Hepatocyte (in vitro differentiated cells): ENCODE results near the gene FOXB1. TPM values are rescaled to one million over a fixed set of nuclear protein-coding genes. Genes with fewer than 3 reads are reported as not detected.

Experiments used
- DNase-seq: peaks from one replicate; pipeline ENCODE4 v3.0.0-alpha.2; 2016; ENCODE audit warnings: low spot score
- H2AFZ ChIP-seq: fragments of 200-600 bp; sonication (generic); 2 replicates; pipeline ENCODE4 v1.6.0; 2016; ENCODE audit warnings: antibody characterized with exemption, mild to moderate bottlenecking
- H3K27ac ChIP-seq: fragments of 200-600 bp; sonication (generic); 2 replicates; pipeline ENCODE4 v1.5.1; 2016; ENCODE audit warnings: mild to moderate bottlenecking
- H3K27me3 ChIP-seq: fragments of 200-600 bp; sonication (generic); 2 replicates; pipeline ENCODE4 v1.6.1; 2016
- H3K36me3 ChIP-seq: fragments of 200-600 bp; sonication (generic); replicated peaks from 2 replicates; pipeline ENCODE4 v1.5.1; 2016; ENCODE audit warnings: low read depth; ENCODE audit not compliant: insufficient read depth
- H3K4me1 ChIP-seq: fragments of 200-600 bp; sonication (generic); 2 replicates; pipeline ENCODE4 v1.5.1; 2016; ENCODE audit warnings: mild to moderate bottlenecking, moderate library complexity; ENCODE audit not compliant: insufficient read depth
- H3K4me2 ChIP-seq: fragments of 200-600 bp; sonication (generic); 2 replicates; pipeline ENCODE4 v1.6.0; 2016
- H3K4me3 ChIP-seq: fragments of 200-600 bp; sonication (generic); 2 replicates; pipeline ENCODE4 v1.5.1; 2016; ENCODE audit warnings: mild to moderate bottlenecking
- H3K79me2 ChIP-seq: fragments of 200-600 bp; sonication (generic); 2 replicates; pipeline ENCODE4 v1.6.0; 2017; ENCODE audit warnings: mild to moderate bottlenecking
- H3K9me2 ChIP-seq: fragments of 200-600 bp; sonication (generic); replicated peaks from 2 replicates; pipeline ENCODE4 v1.6.0; 2017; ENCODE audit warnings: mild to moderate bottlenecking; ENCODE audit not compliant: insufficient read depth
- H3K9me3 ChIP-seq: fragments of 200-600 bp; sonication (generic); 2 replicates; pipeline ENCODE4 v1.5.1; 2016; ENCODE audit warnings: low read depth, mild to moderate bottlenecking
- H4K20me1 ChIP-seq: fragments of 200-600 bp; sonication (generic); 2 replicates; pipeline ENCODE4 v1.6.0; 2016; ENCODE audit warnings: mild to moderate bottlenecking; ENCODE audit not compliant: insufficient read depth, poor library complexity, severe bottlenecking
- CTCF ChIP-seq: fragments of 200-600 bp; sonication (generic); IDR thresholded peaks from 2 replicates; pipeline ENCODE4 v1.5.1; 2016; ENCODE audit warnings: antibody characterized with exemption, mild to moderate bottlenecking; ENCODE audit not compliant: poor library complexity
- EZH2 ChIP-seq: fragments of 200-600 bp; sonication (generic); IDR thresholded peaks from 2 replicates; pipeline ENCODE4 v1.6.1; 2016; ENCODE audit warnings: antibody characterized with exemption, mild to moderate bottlenecking, borderline replicate concordance
- EZH2phosphoT487 ChIP-seq: fragments of 200-600 bp; sonication (generic); IDR thresholded peaks from one replicate; pipeline ENCODE4 v1.6.1; 2018; ENCODE audit warnings: antibody characterized with exemption, mild to moderate bottlenecking, low read depth, moderate library complexity; ENCODE audit not compliant: unreplicated experiment, severe bottlenecking
- WGBS: methylation state at CpG from one replicate; pipeline ENCODE4 v1.1.6; 2016; ENCODE audit warnings: low lambda C conversion rate; ENCODE audit errors: missing lambda C conversion rate; 5-methylcytosine and 5-hydroxymethylcytosine counted together
- polyA plus RNA-seq: library from polyadenylated mRNA; unstranded; fragments of >200 nt; fragmentation: Nextera tagmentation; extraction: Ambion mirVana; gene quantifications from 2 replicates; pipeline ENCODE4 v1.2.1, GENCODE V29; 2016
- total RNA-seq: library from RNA; depleted of rRNA; stranded (reverse); fragments of >200 nt; gene quantifications from 2 replicates; pipeline ENCODE4 v1.2.3, GENCODE V29; 2014

Gene FOXB1
- total and polyA plus RNA-seq, 2 experiments from 2014 or later, result not detected

DNA sequence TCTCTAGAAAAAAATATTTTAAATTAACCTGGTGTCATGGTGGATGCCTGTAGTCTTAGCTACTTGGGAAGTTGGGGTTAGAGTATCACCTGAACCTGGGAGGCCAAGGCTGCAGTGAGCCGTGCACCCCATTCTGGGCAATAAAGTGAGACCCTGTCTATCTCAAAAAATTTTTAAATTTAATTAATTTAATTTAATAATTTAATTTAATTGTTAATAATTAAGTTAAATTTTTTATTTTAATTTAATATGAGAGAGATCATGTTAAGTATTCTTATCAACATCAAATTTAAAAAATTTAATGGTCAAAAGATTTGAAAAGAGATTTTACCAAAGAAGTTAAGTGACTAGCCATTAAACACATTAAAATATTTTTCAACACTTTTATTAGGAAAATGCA, 40.8 kb upstream of the FOXB1 start:
- Histone ChIP-seq H3K36me3 (no peaks in the 10 kb centered on the region), H3K9me2 (no peaks in the 10 kb centered on the region), H3K27ac (no peak overlapping the region), H3K4me3 (no peak overlapping the region), H3K4me2 (no peak overlapping the region), H3K79me2 (no peaks in the 10 kb centered on the region), H3K9me3 (peaks cover 5% of the 10 kb centered on the region), H4K20me1 (no peaks in the 10 kb centered on the region), H2AFZ (no peak overlapping the region), H3K27me3 (no peaks in the 10 kb centered on the region), H3K4me1 (no peaks in the 10 kb centered on the region)
- 91% methylated on average over 1 of the region's 1 CpG for WGBS
- no peak for DNase-seq
- no peak for TF ChIP-seq EZH2
- no peak for TF ChIP-seq EZH2phosphoT487
- TF ChIP-seq CTCF, result no peak

DNA sequence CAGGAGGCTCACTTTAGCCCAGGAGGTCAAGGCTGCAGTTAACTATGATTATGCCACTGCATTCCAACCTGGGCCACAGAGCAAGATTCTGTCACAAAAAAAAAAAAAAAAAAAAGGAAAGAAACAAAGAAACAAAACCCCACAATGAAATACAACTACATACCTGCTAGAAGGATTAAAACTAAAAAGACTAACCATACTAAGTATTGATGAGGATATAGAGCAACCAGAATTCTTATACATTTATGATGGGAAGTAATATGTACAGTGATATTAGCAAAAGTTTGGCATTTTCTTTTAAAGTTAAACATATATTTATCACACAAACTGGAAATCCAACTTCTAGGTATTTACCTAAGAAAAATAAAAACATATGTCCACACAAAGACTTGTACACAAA, 40.2 kb upstream of the FOXB1 start:
- Histone ChIP-seq H3K79me2 (no peaks in the 10 kb centered on the region), H3K9me2 (no peaks in the 10 kb centered on the region), H2AFZ (no peak overlapping the region), H4K20me1 (no peaks in the 10 kb centered on the region), H3K27me3 (no peaks in the 10 kb centered on the region), H3K4me1 (no peaks in the 10 kb centered on the region), H3K27ac (no peak overlapping the region), H3K4me2 (no peak overlapping the region), H3K9me3 (peaks cover 5% of the 10 kb centered on the region), H3K4me3 (no peak overlapping the region), H3K36me3 (no peaks in the 10 kb centered on the region)
- TF ChIP-seq EZH2 (no peak), EZH2phosphoT487 (no peak), CTCF (no peak)
- DNase-seq, result no peak

GRCh38 chr15:59965741-59966140, 38.4 kb upstream of the FOXB1 start:
- no peak overlapping the region for H2AFZ ChIP-seq
- H3K79me2 ChIP-seq, result no peaks in the 10 kb centered on the region
- no peaks in the 10 kb centered on the region for H4K20me1 ChIP-seq
- no peak overlapping the region for H3K27ac ChIP-seq
- no peak for TF ChIP-seq CTCF
- no peak for TF ChIP-seq EZH2phosphoT487
- TF ChIP-seq EZH2, result no peak
- no peaks in the 10 kb centered on the region for H3K9me2 ChIP-seq
- DNase-seq, result no peak
- WGBS, result 94% methylated on average over 6 of the region's 6 CpGs
- H3K4me2 ChIP-seq, result no peak overlapping the region
- H3K36me3 ChIP-seq, result no peaks in the 10 kb centered on the region
- no peaks in the 10 kb centered on the region for H3K27me3 ChIP-seq
- H3K4me3 ChIP-seq, result no peak overlapping the region
- no peaks in the 10 kb centered on the region for H3K9me3 ChIP-seq
- no peaks in the 10 kb centered on the region for H3K4me1 ChIP-seq

- Histone ChIP-seq H3K4me1 (no peaks in the 10 kb centered on the region), H3K27ac (no peak overlapping the region), H2AFZ (no peak overlapping the region), H4K20me1 (no peaks in the 10 kb centered on the region), H3K9me3 (no peaks in the 10 kb centered on the region), H3K9me2 (no peaks in the 10 kb centered on the region), H3K79me2 (no peaks in the 10 kb centered on the region), H3K36me3 (no peaks in the 10 kb centered on the region), H3K4me3 (no peak overlapping the region), H3K4me2 (no peak overlapping the region), H3K27me3 (no peaks in the 10 kb centered on the region)
- no peak for TF ChIP-seq CTCF
- TF ChIP-seq EZH2, result no peak
- TF ChIP-seq EZH2phosphoT487, result no peak
- no peak for DNase-seq
Observed at GRCh38 chr15:59966262-59966661, 37.8 kb upstream of the FOXB1 start.
